Mucosa of stomach (tissue), 1 donor: ENCODE measurements around the gene MOV10L1.

Source experiments
- H3K27me3 ChIP-seq: one replicate; pipeline ENCODE4 v1.7.0; 2013; ENCODE audit warnings: mild to moderate bottlenecking, low read length; ENCODE audit not compliant: control insufficient read depth, insufficient read depth
- H3K36me3 ChIP-seq: one replicate; pipeline ENCODE4 v1.7.0; 2013; ENCODE audit warnings: low read length; ENCODE audit not compliant: control insufficient read depth, insufficient read depth
- H3K4me1 ChIP-seq: one replicate; pipeline ENCODE4 v1.7.0; 2013; ENCODE audit warnings: mild to moderate bottlenecking, low read length; ENCODE audit not compliant: control insufficient read depth, insufficient read depth
- H3K4me3 ChIP-seq: one replicate; pipeline ENCODE4 v1.7.0; 2013; ENCODE audit warnings: low read length
- H3K9ac ChIP-seq: one replicate; pipeline ENCODE4 v1.7.0; 2013; ENCODE audit warnings: mild to moderate bottlenecking, low read length, moderate library complexity
- H3K9me3 ChIP-seq: one replicate; pipeline ENCODE4 v1.7.0; 2013; ENCODE audit warnings: mild to moderate bottlenecking, low read length, moderate library complexity; ENCODE audit not compliant: control insufficient read depth
- donor health status: Pancreatic carcinoma.

The MOV10L1 gene

DNA sequence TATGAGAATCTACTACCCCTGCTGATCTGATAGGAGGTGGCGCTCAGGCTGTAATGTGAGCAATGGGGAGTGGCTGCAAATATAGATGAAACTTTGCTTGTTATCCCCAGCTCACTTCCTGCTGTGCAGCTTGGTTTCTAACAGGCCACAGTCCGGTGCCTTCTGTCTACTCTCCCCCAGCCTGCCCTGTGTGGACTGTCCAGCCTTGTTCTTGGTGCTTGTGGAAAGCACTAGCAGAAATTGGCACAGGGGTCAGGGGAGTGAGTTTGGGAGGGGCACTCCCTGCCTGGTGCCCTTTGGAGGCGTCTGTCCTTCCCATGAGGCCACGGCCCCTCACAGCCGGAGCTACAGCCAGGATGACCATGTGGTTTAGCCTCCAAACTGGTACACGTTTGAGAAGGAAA, 14.3 kb downstream of the MOV10L1 start:
- H3K9me3 ChIP-seq, result no peaks in the 10 kb centered on the region
- H3K9ac ChIP-seq, result no peak overlapping the region
- no peaks in the 10 kb centered on the region for H3K27me3 ChIP-seq
- H3K4me1 ChIP-seq, result no peaks in the 10 kb centered on the region
- no peak overlapping the region for H3K4me3 ChIP-seq
- no peaks in the 10 kb centered on the region for H3K36me3 ChIP-seq

GRCh38 chr22:50105208-50106100, 15.6 kb downstream of the MOV10L1 start:
- no peak overlapping the region for H3K9ac ChIP-seq

DNA sequence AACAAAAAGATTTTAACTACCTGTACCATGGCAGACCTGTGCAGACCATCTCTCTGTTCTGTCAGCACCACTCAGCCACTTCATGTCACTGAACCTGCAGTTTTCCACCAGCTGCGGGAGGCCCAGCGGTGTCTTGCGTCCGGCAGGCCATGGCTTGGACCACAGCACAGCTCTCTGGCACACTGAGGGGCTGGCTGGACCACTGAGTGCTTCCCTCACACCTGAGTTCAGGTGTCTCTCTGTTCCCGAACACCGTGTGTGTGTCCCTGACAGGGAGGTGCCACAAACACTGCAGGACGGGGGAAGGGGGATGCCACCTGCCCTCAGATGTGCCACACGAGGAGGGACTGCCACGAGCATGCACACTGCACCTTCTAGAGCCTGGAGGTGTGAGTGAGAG, 17.7 kb downstream of the MOV10L1 start:
- Histone ChIP-seq H3K4me1 (peaks cover 8% of the 10 kb centered on the region), H3K9me3 (no peaks in the 10 kb centered on the region), H3K4me3 (no peak overlapping the region), H3K36me3 (no peaks in the 10 kb centered on the region), H3K9ac (no peak overlapping the region), H3K27me3 (peaks cover 7% of the 10 kb centered on the region)

More at GRCh38 chr22:50105208-50106100, 15.6 kb downstream of the MOV10L1 start:
- Histone ChIP-seq H3K4me3 (no peak overlapping the region), H3K9me3 (no peaks in the 10 kb centered on the region), H3K4me1 (no peaks in the 10 kb centered on the region), H3K36me3 (no peaks in the 10 kb centered on the region), H3K27me3 (no peaks in the 10 kb centered on the region)

- Histone ChIP-seq H3K9me3 (no peaks in the 10 kb centered on the region), H3K36me3 (no peaks in the 10 kb centered on the region), H3K27me3 (peaks cover 18% of the 10 kb centered on the region), H3K9ac (no peak overlapping the region), H3K4me3 (no peak overlapping the region), H3K4me1 (peaks cover 9% of the 10 kb centered on the region)
These were observed 21.2 kb downstream of the MOV10L1 start for GRCh38 chr22:50111056-50111455.

- Histone ChIP-seq H3K9me3 (no peaks in the 10 kb centered on the region), H3K27me3 (peaks cover 18% of the 10 kb centered on the region), H3K4me1 (peaks cover 9% of the 10 kb centered on the region), H3K9ac (no peak overlapping the region), H3K36me3 (no peaks in the 10 kb centered on the region), H3K4me3 (no peak overlapping the region)
These were observed 22.6 kb downstream of the MOV10L1 start for GRCh38 chr22:50112151-50113118.

DNA sequence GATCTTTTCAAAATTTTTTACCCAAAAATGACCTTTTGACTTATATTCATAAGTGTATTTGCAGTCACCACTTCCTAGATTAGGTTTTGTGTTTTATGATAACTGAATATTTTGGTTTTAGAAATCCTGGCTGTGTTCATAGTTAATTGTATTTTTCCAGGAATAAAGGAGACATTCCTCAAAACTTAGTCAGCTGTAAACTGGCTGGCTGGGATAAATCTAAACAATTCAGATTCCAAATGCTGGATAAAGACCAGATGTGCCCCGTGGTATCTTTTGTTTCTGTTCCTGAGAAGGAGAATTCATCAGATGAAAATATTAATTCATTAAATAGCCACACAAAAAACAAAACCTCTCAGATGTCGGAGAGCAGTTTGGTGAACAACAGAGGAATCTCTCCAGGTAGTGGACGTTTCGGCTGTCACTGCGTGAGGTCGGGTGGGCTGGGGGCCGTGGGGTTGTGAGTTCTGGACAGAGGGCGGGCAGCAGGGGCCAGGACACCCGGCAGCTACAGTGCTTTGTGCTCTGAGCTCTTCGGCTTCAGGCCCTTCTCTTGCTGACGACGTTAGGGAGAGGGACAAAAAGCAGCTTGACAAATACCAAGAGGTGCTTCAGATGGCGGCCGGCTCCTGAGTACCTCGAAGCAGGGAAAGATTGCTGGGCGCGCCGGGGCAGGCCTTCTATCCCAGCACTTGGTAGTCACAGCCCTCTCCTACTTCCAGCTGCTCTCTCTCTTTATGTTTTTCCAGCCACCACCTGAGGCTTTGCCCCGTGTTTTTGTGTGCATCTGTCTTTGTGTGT, 24.6 kb downstream of the MOV10L1 start:
- Histone ChIP-seq H3K27me3 (peaks cover 18% of the 10 kb centered on the region), H3K9ac (no peak overlapping the region), H3K36me3 (no peaks in the 10 kb centered on the region)

GRCh38 chr22:50115693-50116092, 25.9 kb downstream of the MOV10L1 start:
- no peak overlapping the region for H3K9ac ChIP-seq

More for the DNA sequence above, 24.6 kb downstream of the MOV10L1 start:
- Histone ChIP-seq H3K4me1 (peaks cover 17% of the 10 kb centered on the region), H3K9me3 (no peaks in the 10 kb centered on the region), H3K4me3 (no peak overlapping the region)

DNA sequence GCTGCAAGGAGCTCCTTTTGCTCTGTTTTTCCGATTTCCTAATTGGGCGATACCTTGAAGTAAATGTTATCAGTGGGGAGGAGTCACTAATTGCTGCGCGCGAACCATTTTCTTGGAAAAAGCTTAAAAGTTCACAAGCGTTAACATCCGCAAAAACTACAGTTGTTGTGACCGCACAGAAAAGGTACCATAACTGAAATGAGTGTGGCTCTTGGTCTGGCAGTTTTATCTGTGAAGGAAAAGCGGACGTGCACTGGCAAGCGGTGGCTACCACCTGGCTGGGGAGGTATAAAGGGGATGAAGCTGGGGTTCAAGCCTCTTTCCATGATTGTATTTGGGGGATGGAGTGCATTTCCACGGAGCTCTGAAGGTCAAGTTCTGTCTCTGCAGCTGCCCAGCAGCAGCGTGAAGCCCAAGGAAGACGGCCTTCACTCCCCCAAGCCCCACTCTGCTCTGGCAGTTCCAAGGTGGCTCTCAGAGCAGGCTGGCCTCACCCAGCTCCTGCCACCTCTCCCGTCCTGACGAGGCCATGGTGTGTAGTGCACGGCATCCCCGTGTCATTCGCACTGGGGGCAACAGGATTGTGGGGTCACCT, 27.5 kb downstream of the MOV10L1 start:
- peaks cover 14% of the 10 kb centered on the region for H3K27me3 ChIP-seq

More at GRCh38 chr22:50115693-50116092, 25.9 kb downstream of the MOV10L1 start:
- Histone ChIP-seq H3K27me3 (peaks cover 18% of the 10 kb centered on the region), H3K9me3 (no peaks in the 10 kb centered on the region), H3K4me3 (no peak overlapping the region), H3K36me3 (no peaks in the 10 kb centered on the region), H3K4me1 (peaks cover 25% of the 10 kb centered on the region)

DNA sequence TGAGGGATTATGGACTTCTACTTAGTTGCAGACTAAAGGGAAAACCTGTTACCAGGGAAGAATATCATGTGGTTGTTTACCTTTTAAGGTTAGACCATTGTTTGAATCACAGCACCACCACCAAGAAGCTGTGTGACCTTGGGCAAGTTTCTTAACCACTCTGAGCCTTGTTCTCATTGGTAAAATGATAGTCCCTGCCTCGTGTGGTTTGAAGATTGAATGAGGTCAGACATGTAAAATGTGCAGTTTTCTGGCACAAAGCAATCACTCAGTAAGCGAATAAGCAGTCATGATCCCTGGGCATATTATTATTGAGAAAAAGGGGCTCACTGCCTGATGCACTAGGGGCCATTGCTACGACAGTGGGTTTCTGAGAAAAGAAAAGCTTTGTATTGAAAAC, 28.3 kb downstream of the MOV10L1 start:
- Histone ChIP-seq H3K4me3 (no peak overlapping the region), H3K36me3 (no peaks in the 10 kb centered on the region), H3K27me3 (peaks cover 6% of the 10 kb centered on the region)

More for the DNA sequence above, 27.5 kb downstream of the MOV10L1 start:
- Histone ChIP-seq H3K4me3 (no peak overlapping the region), H3K9ac (no peak overlapping the region), H3K9me3 (no peaks in the 10 kb centered on the region), H3K4me1 (peaks cover 20% of the 10 kb centered on the region), H3K36me3 (no peaks in the 10 kb centered on the region)

DNA sequence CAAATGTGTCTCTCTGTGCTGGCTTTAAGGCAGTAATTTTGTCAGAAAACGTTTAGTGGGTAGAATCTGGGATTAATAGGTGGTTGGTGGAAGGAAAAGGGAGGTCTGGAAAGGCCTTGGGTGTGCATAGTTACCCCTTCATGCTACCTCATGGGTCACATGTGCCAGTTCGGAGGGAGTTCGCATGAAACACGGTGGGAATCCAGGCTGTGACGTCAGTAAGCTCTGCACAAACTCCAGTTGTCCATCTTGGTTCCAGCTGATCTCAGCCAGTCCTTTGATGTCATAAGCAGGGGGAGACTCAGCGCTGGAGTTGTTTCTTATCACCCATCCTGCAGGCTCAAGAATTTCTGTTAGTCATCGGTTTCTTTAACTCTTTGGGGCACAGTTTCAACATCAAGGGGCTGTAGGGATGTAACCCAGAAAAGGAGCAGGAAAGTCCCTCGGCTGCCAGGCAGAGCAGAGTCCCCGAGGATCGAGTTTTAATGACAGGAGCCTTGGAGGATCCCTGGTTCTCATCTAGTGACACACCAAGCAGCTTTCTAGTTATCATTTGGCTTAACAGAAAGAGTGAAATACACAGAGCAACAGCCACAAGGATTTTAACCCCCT, 28.9 kb downstream of the MOV10L1 start:
- H3K4me1 ChIP-seq, result peaks cover 16% of the 10 kb centered on the region
- H3K36me3 ChIP-seq, result no peaks in the 10 kb centered on the region
- H3K27me3 ChIP-seq, result peaks cover 4% of the 10 kb centered on the region
- no peaks in the 10 kb centered on the region for H3K9me3 ChIP-seq
- no peak overlapping the region for H3K9ac ChIP-seq
- no peak overlapping the region for H3K4me3 ChIP-seq

More for the DNA sequence above, 28.3 kb downstream of the MOV10L1 start:
- Histone ChIP-seq H3K4me1 (peaks cover 16% of the 10 kb centered on the region), H3K9ac (no peak overlapping the region), H3K9me3 (no peaks in the 10 kb centered on the region)
